ENCODE data around the gene KCNK16.

KCNK16 gene

GRCh38 chr6:39353698-39354315, 31.3 kb upstream of the KCNK16 start:
- Histone ChIP-seq H3K4me3 (ENCODE audit: low read length) (no peak overlapping the region), H3K9ac (ENCODE audit: low read length) (no peak overlapping the region), H3K27me3 (ENCODE audit: control insufficient read depth, insufficient read depth, low read length) (no peaks in the 10 kb centered on the region), H3K36me3 (ENCODE audit: control insufficient read depth, low read depth, low read length) (no peaks in the 10 kb centered on the region), H3K27ac (ENCODE audit: low read length) (no peak overlapping the region), H3K9me3 (ENCODE audit: control insufficient read depth, low read depth, low read length) (no peaks in the 10 kb centered on the region), H3K4me1 (ENCODE audit: control insufficient read depth, low read depth, low read length) (no peaks in the 10 kb centered on the region)

GRCh38 chr6:39350723-39351505, 28.4 kb upstream of the KCNK16 start:
- no peaks in the 10 kb centered on the region for H3K27me3 ChIP-seq (ENCODE audit: control insufficient read depth, insufficient read depth, low read length)
- peaks cover 4% of the 10 kb centered on the region for H3K4me1 ChIP-seq (ENCODE audit: control insufficient read depth, low read depth, low read length)
- H3K4me3 ChIP-seq (ENCODE audit: low read length), result no peak overlapping the region
- no peaks in the 10 kb centered on the region for H3K9me3 ChIP-seq (ENCODE audit: control insufficient read depth, low read depth, low read length)
- H3K9ac ChIP-seq (ENCODE audit: low read length), result no peak overlapping the region
- no peaks in the 10 kb centered on the region for H3K36me3 ChIP-seq (ENCODE audit: control insufficient read depth, low read depth, low read length)
- no peak overlapping the region for H3K27ac ChIP-seq (ENCODE audit: low read length)

GRCh38 chr6:39348740-39349139, 26.2 kb upstream of the KCNK16 start:
- no peak overlapping the region for H3K27ac ChIP-seq (ENCODE audit: low read length)
- no peak overlapping the region for H3K4me3 ChIP-seq (ENCODE audit: low read length)
- H3K36me3 ChIP-seq (ENCODE audit: control insufficient read depth, low read depth, low read length), result no peaks in the 10 kb centered on the region
- H3K4me1 ChIP-seq (ENCODE audit: control insufficient read depth, low read depth, low read length), result peaks cover 11% of the 10 kb centered on the region
- no peaks in the 10 kb centered on the region for H3K27me3 ChIP-seq (ENCODE audit: control insufficient read depth, insufficient read depth, low read length)
- H3K9me3 ChIP-seq (ENCODE audit: control insufficient read depth, low read depth, low read length), result no peaks in the 10 kb centered on the region
- no peak overlapping the region for H3K9ac ChIP-seq (ENCODE audit: low read length)

GRCh38 chr6:39347906-39348585, 25.5 kb upstream of the KCNK16 start:
- no peak overlapping the region for H3K27ac ChIP-seq (ENCODE audit: low read length)
- peaks cover 18% of the 10 kb centered on the region for H3K4me1 ChIP-seq (ENCODE audit: control insufficient read depth, low read depth, low read length)
- no peaks in the 10 kb centered on the region for H3K9me3 ChIP-seq (ENCODE audit: control insufficient read depth, low read depth, low read length)
- no peaks in the 10 kb centered on the region for H3K27me3 ChIP-seq (ENCODE audit: control insufficient read depth, insufficient read depth, low read length)
- no peaks in the 10 kb centered on the region for H3K36me3 ChIP-seq (ENCODE audit: control insufficient read depth, low read depth, low read length)
- no peak overlapping the region for H3K4me3 ChIP-seq (ENCODE audit: low read length)
- H3K9ac ChIP-seq (ENCODE audit: low read length), result no peak overlapping the region

- H3K27me3 ChIP-seq (ENCODE audit: control insufficient read depth, insufficient read depth, low read length), result no peaks in the 10 kb centered on the region
- H3K4me3 ChIP-seq (ENCODE audit: low read length), result no peak overlapping the region
- H3K9ac ChIP-seq (ENCODE audit: low read length), result no peak overlapping the region
- no peaks in the 10 kb centered on the region for H3K36me3 ChIP-seq (ENCODE audit: control insufficient read depth, low read depth, low read length)
- no peak overlapping the region for H3K27ac ChIP-seq (ENCODE audit: low read length)
- H3K4me1 ChIP-seq (ENCODE audit: control insufficient read depth, low read depth, low read length), result peaks cover 20% of the 10 kb centered on the region
- no peaks in the 10 kb centered on the region for H3K9me3 ChIP-seq (ENCODE audit: control insufficient read depth, low read depth, low read length)
Observed at GRCh38 chr6:39347206-39347605, 24.7 kb upstream of the KCNK16 start.

- H3K4me1 ChIP-seq (ENCODE audit: control insufficient read depth, low read depth, low read length), result peaks cover 20% of the 10 kb centered on the region
- no peak overlapping the region for H3K27ac ChIP-seq (ENCODE audit: low read length)
- no peaks in the 10 kb centered on the region for H3K36me3 ChIP-seq (ENCODE audit: control insufficient read depth, low read depth, low read length)
- H3K27me3 ChIP-seq (ENCODE audit: control insufficient read depth, insufficient read depth, low read length), result no peaks in the 10 kb centered on the region
- H3K4me3 ChIP-seq (ENCODE audit: low read length), result no peak overlapping the region
- H3K9ac ChIP-seq (ENCODE audit: low read length), result no peak overlapping the region
- no peaks in the 10 kb centered on the region for H3K9me3 ChIP-seq (ENCODE audit: control insufficient read depth, low read depth, low read length)
Observed at GRCh38 chr6:39344821-39345280, 22.3 kb upstream of the KCNK16 start.

- no peaks in the 10 kb centered on the region for H3K27me3 ChIP-seq (ENCODE audit: control insufficient read depth, insufficient read depth, low read length)
- no peak overlapping the region for H3K27ac ChIP-seq (ENCODE audit: low read length)
- no peaks in the 10 kb centered on the region for H3K9me3 ChIP-seq (ENCODE audit: control insufficient read depth, low read depth, low read length)
- H3K4me1 ChIP-seq (ENCODE audit: control insufficient read depth, low read depth, low read length), result peaks cover 24% of the 10 kb centered on the region
- no peaks in the 10 kb centered on the region for H3K36me3 ChIP-seq (ENCODE audit: control insufficient read depth, low read depth, low read length)
- H3K4me3 ChIP-seq (ENCODE audit: low read length), result no peak overlapping the region
- no peak overlapping the region for H3K9ac ChIP-seq (ENCODE audit: low read length)
Observed at GRCh38 chr6:39343396-39343870, 20.9 kb upstream of the KCNK16 start.

- Histone ChIP-seq H3K4me3 (ENCODE audit: low read length) (no peak overlapping the region), H3K27ac (ENCODE audit: low read length) (no peak overlapping the region), H3K27me3 (ENCODE audit: control insufficient read depth, insufficient read depth, low read length) (no peaks in the 10 kb centered on the region), H3K4me1 (ENCODE audit: control insufficient read depth, low read depth, low read length) (peaks cover 20% of the 10 kb centered on the region), H3K36me3 (ENCODE audit: control insufficient read depth, low read depth, low read length) (no peaks in the 10 kb centered on the region), H3K9me3 (ENCODE audit: control insufficient read depth, low read depth, low read length) (no peaks in the 10 kb centered on the region), H3K9ac (ENCODE audit: low read length) (no peak overlapping the region)
Observed at GRCh38 chr6:39342692-39343395, 20.3 kb upstream of the KCNK16 start.

- peaks cover 20% of the 10 kb centered on the region for H3K4me1 ChIP-seq (ENCODE audit: control insufficient read depth, low read depth, low read length)
- H3K36me3 ChIP-seq (ENCODE audit: control insufficient read depth, low read depth, low read length), result no peaks in the 10 kb centered on the region
- H3K27me3 ChIP-seq (ENCODE audit: control insufficient read depth, insufficient read depth, low read length), result no peaks in the 10 kb centered on the region
- no peak overlapping the region for H3K27ac ChIP-seq (ENCODE audit: low read length)
- H3K9me3 ChIP-seq (ENCODE audit: control insufficient read depth, low read depth, low read length), result no peaks in the 10 kb centered on the region
- no peak overlapping the region for H3K4me3 ChIP-seq (ENCODE audit: low read length)
- H3K9ac ChIP-seq (ENCODE audit: low read length), result no peak overlapping the region
Observed at GRCh38 chr6:39341937-39342336, 19.4 kb upstream of the KCNK16 start.

GRCh38 chr6:39341352-39341751, 18.9 kb upstream of the KCNK16 start:
- Histone ChIP-seq H3K4me3 (ENCODE audit: low read length) (no peak overlapping the region), H3K4me1 (ENCODE audit: control insufficient read depth, low read depth, low read length) (peaks cover 20% of the 10 kb centered on the region), H3K36me3 (ENCODE audit: control insufficient read depth, low read depth, low read length) (no peaks in the 10 kb centered on the region), H3K9me3 (ENCODE audit: control insufficient read depth, low read depth, low read length) (no peaks in the 10 kb centered on the region), H3K9ac (ENCODE audit: low read length) (no peak overlapping the region), H3K27ac (ENCODE audit: low read length) (no peak overlapping the region), H3K27me3 (ENCODE audit: control insufficient read depth, insufficient read depth, low read length) (no peaks in the 10 kb centered on the region)

- H3K36me3 ChIP-seq (ENCODE audit: control insufficient read depth, low read depth, low read length), result no peaks in the 10 kb centered on the region
- no peaks in the 10 kb centered on the region for H3K27me3 ChIP-seq (ENCODE audit: control insufficient read depth, insufficient read depth, low read length)
- no peak overlapping the region for H3K4me3 ChIP-seq (ENCODE audit: low read length)
- no peak overlapping the region for H3K9ac ChIP-seq (ENCODE audit: low read length)
- no peak overlapping the region for H3K27ac ChIP-seq (ENCODE audit: low read length)
- no peaks in the 10 kb centered on the region for H3K9me3 ChIP-seq (ENCODE audit: control insufficient read depth, low read depth, low read length)
- peaks cover 17% of the 10 kb centered on the region for H3K4me1 ChIP-seq (ENCODE audit: control insufficient read depth, low read depth, low read length)
Observed at GRCh38 chr6:39339868-39340550, 17.5 kb upstream of the KCNK16 start.

Measured in iPS-18a (cell line).